NCI-H2227 (cell line): ENCODE results near the gene PLCL2.

ENCODE experiments used
- DNase-seq: peaks from one replicate; lab custom pipeline; 2025; ENCODE audit not compliant: unreplicated experiment; lab: John Stamatoyannopoulos, UW

Gene PLCL2

DNA sequence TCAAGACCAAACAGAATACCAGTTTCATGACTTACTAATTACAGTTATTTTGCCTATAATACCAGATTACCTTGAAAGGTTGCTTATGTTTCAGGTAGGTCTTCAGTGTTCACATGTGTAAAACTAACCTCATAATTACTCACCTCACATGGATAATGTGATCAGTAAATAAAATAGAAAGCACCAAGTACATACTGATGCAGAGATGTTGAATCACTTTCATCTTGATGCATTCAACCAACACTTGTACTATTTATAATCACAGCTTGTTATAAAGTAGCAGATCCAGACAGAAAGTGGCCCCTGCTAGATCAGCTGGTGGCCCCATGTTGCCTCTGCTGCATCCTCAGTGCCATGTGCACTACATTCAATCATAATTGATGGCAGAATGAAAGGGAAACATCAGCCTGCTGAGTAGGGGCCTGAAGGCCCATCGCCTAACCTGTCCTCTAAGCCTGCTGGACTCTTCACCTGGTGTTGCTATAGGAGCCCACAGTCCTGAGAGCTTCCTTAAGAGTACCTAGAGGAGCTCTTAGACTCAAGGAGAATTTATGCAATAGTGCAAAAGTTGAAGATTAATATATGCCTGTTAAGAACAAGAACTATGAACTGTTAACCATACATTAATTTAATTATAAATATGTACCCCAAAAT, 154.3 kb downstream of the PLCL2 start:
- peak; percentile 27 for DNase-seq

GRCh38 chr3:17039594-17039993, 154.8 kb downstream of the PLCL2 start:
- no peak for DNase-seq

- DNase-seq = no peak
These were observed 155.7 kb downstream of the PLCL2 start for GRCh38 chr3:17040322-17040989.

DNA sequence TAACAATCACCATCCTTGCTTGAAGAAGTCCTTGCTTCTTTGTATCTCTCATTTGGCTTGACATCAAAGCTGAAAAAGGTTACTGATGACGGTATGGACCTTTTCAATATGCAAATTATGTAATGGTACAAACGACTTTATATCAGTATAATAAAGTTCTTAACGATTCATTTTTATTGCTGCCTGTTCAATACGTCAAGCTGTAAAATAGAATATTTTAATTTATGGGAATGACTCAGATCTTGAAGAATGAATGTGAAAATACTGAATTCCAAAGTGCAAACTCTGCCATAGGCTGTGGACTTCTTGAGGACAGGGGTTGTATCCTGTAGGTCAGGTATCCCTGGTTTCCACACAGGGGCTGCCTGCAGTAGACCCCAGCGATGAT, 156.2 kb downstream of the PLCL2 start:
- DNase-seq = no peak

GRCh38 chr3:17044855-17045254, 160.1 kb downstream of the PLCL2 start:
- no peak for DNase-seq

DNA sequence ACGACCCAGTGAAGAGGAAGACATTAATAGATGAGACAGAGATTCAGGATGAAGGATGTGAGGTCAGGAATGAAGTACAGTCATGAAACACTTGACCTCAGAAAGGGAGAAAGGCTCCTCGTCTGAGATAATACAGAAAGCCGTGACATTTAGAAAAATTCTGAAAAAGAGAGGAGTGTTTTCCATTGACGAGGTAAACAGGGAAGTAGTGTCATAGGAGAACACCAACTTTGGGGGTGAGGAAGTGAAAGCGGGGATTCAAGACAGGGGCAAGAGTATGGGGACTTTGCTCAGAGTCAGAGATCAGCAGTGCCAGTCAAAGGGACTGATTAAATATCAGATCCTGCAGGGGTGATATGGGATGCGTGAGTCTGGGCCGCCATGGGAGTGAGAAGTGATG, 160.9 kb downstream of the PLCL2 start:
- no peak for DNase-seq

DNA sequence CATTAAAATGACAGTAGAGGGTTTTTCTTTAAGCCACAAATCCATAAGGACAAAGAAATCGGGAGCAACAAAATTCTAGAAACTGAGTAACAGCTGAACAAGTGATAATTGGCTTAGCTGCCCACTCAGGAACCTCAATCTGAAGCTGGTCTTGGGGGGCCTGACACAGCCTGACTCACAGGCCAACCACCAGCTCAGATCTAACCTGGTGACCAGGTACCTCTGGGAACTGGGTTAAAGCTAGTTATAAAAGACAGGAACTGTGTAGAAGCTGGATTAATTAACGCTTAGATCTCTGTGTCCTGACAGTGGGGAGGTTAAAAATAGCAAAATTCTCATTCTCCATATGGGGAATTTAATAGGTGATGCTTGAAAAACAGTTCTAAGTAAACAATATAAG, 161.9 kb downstream of the PLCL2 start:
- DNase-seq = no peak

GRCh38 chr3:17047162-17047561, 162.4 kb downstream of the PLCL2 start:
- DNase-seq = no peak

GRCh38 chr3:17047894-17048293, 163.1 kb downstream of the PLCL2 start:
- no peak for DNase-seq

GRCh38 chr3:17050071-17050470, 165.3 kb downstream of the PLCL2 start:
- no peak for DNase-seq

DNA sequence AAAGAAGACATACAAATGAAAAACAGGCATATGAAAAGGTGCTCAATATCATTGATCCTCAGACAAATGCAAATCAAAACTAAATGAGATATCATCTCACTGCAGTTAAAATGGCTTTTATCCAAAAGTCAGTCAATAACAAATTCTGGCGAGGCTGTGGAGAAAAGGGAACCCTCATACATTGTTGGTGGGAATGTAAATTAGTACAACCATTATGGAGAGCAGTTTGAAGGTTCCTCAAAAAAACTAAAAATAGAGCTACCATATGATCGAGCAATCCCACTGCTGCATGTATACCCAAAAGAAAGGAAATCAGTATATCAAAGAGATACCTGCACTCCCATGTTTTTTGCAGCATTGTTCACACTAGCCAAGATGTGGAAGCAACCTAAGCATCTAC, 165.8 kb downstream of the PLCL2 start:
- no peak for DNase-seq

GRCh38 chr3:17052363-17052762, 167.6 kb downstream of the PLCL2 start:
- no peak for DNase-seq

- no peak for DNase-seq
These were observed 169.7 kb downstream of the PLCL2 start for GRCh38 chr3:17054301-17054981.

DNA sequence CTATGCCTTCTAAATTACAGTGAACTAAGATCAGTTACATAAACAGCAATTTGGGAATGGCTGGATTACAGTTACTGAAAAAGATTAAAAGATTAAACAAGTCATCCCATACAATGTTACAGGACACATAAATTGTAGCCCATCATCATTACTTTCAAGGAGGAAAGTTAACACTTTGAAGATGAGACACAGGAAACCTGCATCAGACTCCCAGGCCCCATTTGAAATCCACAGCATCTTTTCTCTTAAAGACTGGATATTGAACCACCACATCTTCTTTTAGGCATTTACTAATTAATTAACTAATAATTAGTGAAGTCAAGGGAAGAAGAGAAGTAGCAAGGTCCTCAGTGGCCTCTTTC, 170.2 kb downstream of the PLCL2 start:
- no peak for DNase-seq

- DNase-seq = no peak
These were observed 170.9 kb downstream of the PLCL2 start for GRCh38 chr3:17055374-17056276.

DNA sequence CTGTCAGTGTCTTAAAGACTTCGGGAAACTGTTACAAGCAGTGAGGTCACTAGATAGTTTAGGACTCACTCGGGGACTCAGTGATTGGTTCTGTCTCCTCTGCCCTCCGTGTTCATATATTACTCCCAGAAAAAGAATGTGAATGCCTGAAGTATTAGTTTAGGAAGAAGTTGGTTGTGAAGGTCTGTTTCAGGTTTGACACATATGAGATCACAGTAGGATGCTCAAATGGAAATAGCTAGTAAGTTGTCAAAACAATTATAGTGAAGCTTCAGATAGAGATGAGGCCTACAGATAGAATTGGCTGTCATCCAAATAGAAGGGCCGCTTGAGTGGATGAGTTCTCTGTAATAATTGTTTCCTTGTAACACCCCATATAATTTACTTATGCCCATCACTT, 172.6 kb downstream of the PLCL2 start:
- DNase-seq = peak; percentile 17

- no peak for DNase-seq
These were observed 175.3 kb downstream of the PLCL2 start for GRCh38 chr3:17059989-17060550.

DNA sequence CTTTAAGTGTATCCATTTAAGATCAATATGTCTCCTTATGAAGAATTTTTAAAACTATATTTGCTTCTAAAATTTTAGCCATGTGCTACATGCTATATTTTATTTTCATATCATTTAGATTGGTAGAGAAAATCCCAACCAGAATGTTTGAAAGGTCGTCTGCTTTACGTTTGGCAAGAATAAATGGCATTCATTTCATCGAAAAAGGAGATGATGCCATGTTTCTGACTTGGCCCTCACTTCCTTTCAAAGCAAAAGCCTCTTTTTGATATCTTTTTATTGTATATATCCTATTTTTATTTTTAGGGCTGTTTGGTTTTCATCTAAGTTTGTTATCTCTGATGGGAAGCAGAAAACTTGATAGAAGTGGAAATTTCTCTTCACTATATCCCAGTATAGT, 176.2 kb downstream of the PLCL2 start:
- no peak for DNase-seq

DNA sequence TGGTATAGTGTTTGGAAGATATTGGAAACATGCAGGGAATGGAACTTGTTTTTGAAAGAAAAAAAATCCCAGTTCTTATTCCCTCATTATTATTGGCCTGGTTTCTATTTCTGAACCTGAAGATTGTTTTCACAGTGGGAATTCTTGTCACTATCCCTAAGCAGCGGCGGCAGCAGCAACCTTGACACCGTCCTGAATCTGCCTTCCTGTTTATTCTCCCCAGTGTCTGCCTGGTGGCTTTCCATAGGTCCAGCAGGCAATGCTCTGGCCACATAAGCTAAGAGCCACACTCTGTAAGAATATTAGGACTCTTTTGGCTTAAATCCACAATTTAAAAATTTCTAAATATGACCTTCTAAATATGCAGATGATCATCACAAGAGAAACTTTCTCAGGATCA, 178.0 kb downstream of the PLCL2 start:
- no peak for DNase-seq

GRCh38 chr3:17063596-17063995, 178.8 kb downstream of the PLCL2 start:
- no peak for DNase-seq

- DNase-seq = no peak
These were observed 180.6 kb downstream of the PLCL2 start for GRCh38 chr3:17065315-17065714.
